Spleen (tissue), 13 donors: ENCODE measurements around the gene NTNG1. TPM values are rescaled to one million over a fixed set of nuclear protein-coding genes. Genes with fewer than 3 reads are reported as not detected.
"Not testable (repeated sequence)": the region's sequence is repeated elsewhere in the genome, so short reads cannot be mapped to it uniquely, and the experiment has no call there.

Experiments
- DNase-seq: peaks from one replicate; pipeline ENCODE4 v3.0.0-alpha.2; 2020
- H3K27ac ChIP-seq, 8 donors: fragments of 200-600 bp; sonication (generic) in 7 of 8; 1 replicate in 4 of 8; 2 replicates in 4 of 8; pipeline versions ENCODE4 v1.5.0 to v1.8.0; 2016 to 2021; ENCODE audit warnings: inconsistent platforms in 4 of 8, mild to moderate bottlenecking in 4 of 8, moderate library complexity in 1 of 8
- H3K27me3 ChIP-seq, 7 donors: fragments of 200-600 bp; sonication (generic) in 6 of 7; replicated peaks in 1 of 7; 1 replicate in 4 of 7; 2 replicates in 3 of 7; pipeline versions ENCODE4 v1.5.0 to v1.8.0; 2016 to 2021; ENCODE audit warnings: inconsistent platforms in 3 of 7, mild to moderate bottlenecking in 1 of 7
- H3K36me3 ChIP-seq, 6 donors: fragments of 200-600 bp; sonication (generic) in 5 of 6; 1 replicate in 4 of 6; 2 replicates in 2 of 6; pipeline versions ENCODE4 v1.5.0 to v1.8.0; 2016 to 2021; ENCODE audit warnings: inconsistent platforms in 2 of 6
- H3K4me1 ChIP-seq, 6 donors: fragments of 200-600 bp; sonication (generic) in 5 of 6; 1 replicate in 3 of 6; 2 replicates in 3 of 6; pipeline versions ENCODE4 v1.5.0 to v1.8.0; 2016 to 2021; ENCODE audit warnings: inconsistent platforms in 3 of 6
- H3K4me3 ChIP-seq, 8 donors: fragments of 200-600 bp; sonication (generic) in 7 of 8; 1 replicate in 4 of 8; 2 replicates in 4 of 8; pipeline versions ENCODE4 v1.5.0 to v1.8.0; 2016 to 2021; ENCODE audit warnings: inconsistent platforms in 4 of 8, mild to moderate bottlenecking in 4 of 8, moderate library complexity in 2 of 8
- H3K9me3 ChIP-seq, 8 donors: fragments of 200-600 bp; sonication (generic) in 7 of 8; 1 replicate in 4 of 8; 2 replicates in 4 of 8; pipeline versions ENCODE4 v1.5.0 to v1.8.0; 2016 to 2021; ENCODE audit warnings: inconsistent platforms in 4 of 8
- POLR2A ChIP-seq, 3 donors: fragments of 450-650 bp; IDR thresholded peaks; one replicate each; pipeline ENCODE4 v1.5.1; 2017; ENCODE audit warnings: antibody characterized with exemption in 3 of 3, mild to moderate bottlenecking in 1 of 3
- POLR2AphosphoS5 ChIP-seq, 3 donors: sonication (generic); formaldehyde crosslinking; IDR thresholded peaks; one replicate each; pipeline ENCODE4 v1.5.1; 2017; ENCODE audit warnings: antibody characterized with exemption in 3 of 3
- WGBS, 5 donors: extraction: QIAGEN DNeasy Blood & Tissue Kit in 3 of 5; methylation state at CpG; one replicate each; pipeline versions ENCODE4 v1.1.5 to v1.1.7; 2013 to 2018; 5-methylcytosine and 5-hydroxymethylcytosine counted together
- intact Hi-C: fragments of 100-400 bp; cut with DNase I; formaldehyde crosslinking; loops from one replicate; pipeline ENCODE4 v1.15.0; 2023; ENCODE audit warnings: low total_unique reads
- long read RNA-seq, 2 donors: transcript quantifications; one replicate each; lab custom pipeline, GENCODE V29; 2026
- polyA plus RNA-seq, 3 donors: library from polyadenylated mRNA; stranded (reverse); fragments of 200-250 nt; gene quantifications; one replicate each; pipeline ENCODE4 v1.2.1, GENCODE V29; 2013
- total RNA-seq, 7 donors: library from RNA; depleted of rRNA in 3 of 7; stranded (reverse); fragments of >200 nt in 3 of 7; fragmentation: NEBNext Ultra II Directional in 4 of 7; extraction: Animal tissue kit (Norgen Biotek cat#: 25700) in 4 of 7; gene quantifications; one replicate each; pipeline versions ENCODE4 v1.1.0 to v1.2.1, GENCODE V29; 2016 to 2021
- TF ChIP-seq, protein P1 (sequence below), 11 experiments: fragments of 200-600 bp in 7 of 11; fragments of 450-650 bp in 4 of 11; sonication (generic) in 4 of 11; IDR thresholded peaks in 8 of 11; conservative IDR thresholded peaks in 3 of 11; 1 replicate in 7 of 11; 2 replicates in 4 of 11; pipeline versions ENCODE4 v1.4.0 to v1.8.0; 2016 to 2021; ENCODE audit warnings: antibody characterized with exemption in 11 of 11, inconsistent platforms in 4 of 11, mild to moderate bottlenecking in 1 of 11
- donor health status: healthy with polysubstance abuse.
- donor health status: DM: no; HTN: no; CAD: no; lungs with moderate emphysema.
- donor health status: DM: no; HTN: no; CAD: no.
- donor health status: Bipolar disorder and iron deficiency.
- donor health status: healthy.
- donor health status: DM: no; HTN: no; CAD: no.
- donor health status: DM: yes; HTN: yes; CAD: no.

The NTNG1 gene
- total RNA-seq (1 to 10 TPM in 6 of 7 donors, under 1 TPM in 1; 0.65 to 2.0 (median 1.2) TPM), polyA plus RNA-seq (under 1 TPM; 0.11 to 0.48 (median 0.22) TPM)
- long read RNA-seq, donor 1, result 0 reads
- long read RNA-seq, donor 2, result 0 reads

DNA sequence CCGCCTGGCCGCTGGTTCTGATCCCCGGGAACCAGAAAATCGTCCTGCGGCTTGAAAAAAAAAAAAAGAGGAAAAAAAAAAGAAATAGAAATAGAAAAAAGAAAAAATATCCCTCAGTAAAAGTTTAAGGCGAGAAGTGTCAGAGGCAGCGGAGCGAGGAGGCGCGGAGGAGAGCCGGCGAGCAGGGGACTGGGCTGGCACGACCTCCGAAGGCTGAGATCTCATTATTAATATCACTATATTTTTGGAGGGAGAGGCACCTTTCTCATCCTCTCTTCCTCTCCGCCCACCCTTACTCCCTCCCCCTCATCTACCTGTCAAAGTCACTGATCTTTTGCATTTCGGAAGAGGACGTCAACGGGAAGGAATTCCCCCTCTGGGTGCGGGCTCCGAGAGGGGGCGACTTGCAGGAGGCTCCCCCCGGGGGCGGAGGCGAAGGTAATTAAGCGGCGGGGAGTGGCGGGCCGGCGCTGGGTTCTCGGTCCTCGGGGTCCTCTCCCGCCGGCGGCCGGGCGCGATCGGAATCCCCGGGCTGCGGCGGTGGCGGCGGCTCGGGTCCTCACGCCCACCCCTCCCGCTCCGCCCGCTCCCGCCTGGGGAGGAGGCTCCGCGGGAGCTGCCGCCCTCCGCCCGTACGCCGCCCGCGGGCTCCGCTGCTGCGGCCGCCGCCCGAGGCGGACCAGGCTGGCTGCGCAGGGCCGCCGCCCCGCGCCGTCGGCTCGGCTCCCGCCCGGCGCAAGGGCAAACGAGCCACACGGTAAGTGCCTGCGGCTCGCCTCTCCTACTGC is at the start of gene NTNG1:
Gene NTNG1 (plus strand): TSS at position 337 of the 788 bp plus-strand sequence.
- H3K36me3 ChIP-seq, result no peaks in the 10 kb centered on the region
- DNase-seq, result peak; percentile 70

DNA sequence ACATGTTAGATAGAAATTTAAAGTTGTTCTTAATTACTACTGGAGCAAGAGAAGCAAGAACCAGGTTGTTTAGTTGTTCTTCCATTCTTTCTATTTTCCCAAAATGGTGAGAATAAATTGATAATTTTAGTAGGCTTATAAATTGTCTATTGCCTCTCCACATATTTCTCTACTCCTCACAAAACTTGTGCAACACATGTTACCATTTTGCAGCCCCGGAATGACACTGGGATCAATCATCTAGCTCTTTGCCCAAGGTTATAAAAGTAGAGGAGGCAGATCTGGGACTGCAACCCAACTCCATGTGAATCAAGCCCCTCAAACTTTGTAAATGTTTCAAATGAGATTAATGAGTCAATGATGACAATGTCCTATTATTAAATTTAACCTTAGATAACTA is 49.4 kb upstream of the NTNG1 start:
- TF ChIP-seq, protein P1, sequence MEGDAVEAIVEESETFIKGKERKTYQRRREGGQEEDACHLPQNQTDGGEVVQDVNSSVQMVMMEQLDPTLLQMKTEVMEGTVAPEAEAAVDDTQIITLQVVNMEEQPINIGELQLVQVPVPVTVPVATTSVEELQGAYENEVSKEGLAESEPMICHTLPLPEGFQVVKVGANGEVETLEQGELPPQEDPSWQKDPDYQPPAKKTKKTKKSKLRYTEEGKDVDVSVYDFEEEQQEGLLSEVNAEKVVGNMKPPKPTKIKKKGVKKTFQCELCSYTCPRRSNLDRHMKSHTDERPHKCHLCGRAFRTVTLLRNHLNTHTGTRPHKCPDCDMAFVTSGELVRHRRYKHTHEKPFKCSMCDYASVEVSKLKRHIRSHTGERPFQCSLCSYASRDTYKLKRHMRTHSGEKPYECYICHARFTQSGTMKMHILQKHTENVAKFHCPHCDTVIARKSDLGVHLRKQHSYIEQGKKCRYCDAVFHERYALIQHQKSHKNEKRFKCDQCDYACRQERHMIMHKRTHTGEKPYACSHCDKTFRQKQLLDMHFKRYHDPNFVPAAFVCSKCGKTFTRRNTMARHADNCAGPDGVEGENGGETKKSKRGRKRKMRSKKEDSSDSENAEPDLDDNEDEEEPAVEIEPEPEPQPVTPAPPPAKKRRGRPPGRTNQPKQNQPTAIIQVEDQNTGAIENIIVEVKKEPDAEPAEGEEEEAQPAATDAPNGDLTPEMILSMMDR (IDR thresholded peaks at IDR 0.05 in 8 of 11, conservative IDR thresholded peaks at IDR 0.05 in 3 of 11), result no peak
- TF ChIP-seq POLR2AphosphoS5 (IDR thresholded peaks at IDR 0.05) (no peak), POLR2A (IDR thresholded peaks at IDR 0.05) (no peak)
- intact Hi-C loops, result no loop called here
- H3K36me3 ChIP-seq, result no peaks in the 10 kb centered on the region
- 84 to 95% (median 89%) methylated on average over 1 of the region's 1 CpG for WGBS, 5 donors
- H3K4me3 ChIP-seq, result no peak overlapping the region
- peaks cover 0 to 7% (median under 1%) of the 10 kb centered on the region in 8 donors for H3K9me3 ChIP-seq
- no peak overlapping the region for H3K27ac ChIP-seq
- H3K4me1 ChIP-seq, result no peaks in the 10 kb centered on the region
- DNase-seq, result no peak
- H3K27me3 ChIP-seq, result no peaks in the 10 kb centered on the region

More for the DNA sequence above, at the start of gene NTNG1:
- 1% methylated on average over 39 to 79 of the region's 79 CpGs for WGBS, 5 donors
- intact Hi-C loops, result no loop called here
- Histone ChIP-seq H3K27me3 (peaks cover 0 to 52% (median 13%) of the 10 kb centered on the region in 7 donors), H3K27ac (no peak within 1 kb of the TSS), H3K9me3 (no peaks in the 10 kb centered on the region), H3K4me3 (peak within 1 kb of the TSS; percentile 43 to 77 (median 54)), H3K4me1 (peaks cover 0 to 31% (median 27%) of the 10 kb centered on the region in 6 donors)
- TF ChIP-seq, protein P1 (IDR thresholded peaks at IDR 0.05 in 8 of 11, conservative IDR thresholded peaks at IDR 0.05 in 3 of 11), result no peak
- TF ChIP-seq POLR2AphosphoS5 (IDR thresholded peaks at IDR 0.05), result peak in 1 of 3 donors; percentile 12

DNA sequence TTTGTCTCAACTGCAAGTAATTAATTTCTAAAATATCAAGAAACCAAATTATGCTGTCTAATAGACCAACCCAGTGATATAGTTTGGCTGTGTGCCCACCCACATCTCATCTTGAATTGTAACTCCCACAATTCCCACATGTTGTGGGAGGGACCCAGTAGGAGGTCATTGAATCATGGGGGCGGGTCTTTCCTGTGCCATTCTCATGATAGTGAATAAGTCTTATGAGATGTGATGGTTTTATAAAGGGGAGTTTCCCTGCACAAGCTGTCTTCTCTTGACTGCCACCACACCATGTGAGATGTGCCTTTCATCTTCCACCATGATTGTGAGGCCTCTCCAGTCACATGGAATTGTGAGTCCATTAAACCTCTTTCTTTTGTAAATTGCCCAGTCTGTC is 47.4 kb upstream of the NTNG1 start:
- H3K36me3 ChIP-seq, result not testable (repeated sequence)

DNA sequence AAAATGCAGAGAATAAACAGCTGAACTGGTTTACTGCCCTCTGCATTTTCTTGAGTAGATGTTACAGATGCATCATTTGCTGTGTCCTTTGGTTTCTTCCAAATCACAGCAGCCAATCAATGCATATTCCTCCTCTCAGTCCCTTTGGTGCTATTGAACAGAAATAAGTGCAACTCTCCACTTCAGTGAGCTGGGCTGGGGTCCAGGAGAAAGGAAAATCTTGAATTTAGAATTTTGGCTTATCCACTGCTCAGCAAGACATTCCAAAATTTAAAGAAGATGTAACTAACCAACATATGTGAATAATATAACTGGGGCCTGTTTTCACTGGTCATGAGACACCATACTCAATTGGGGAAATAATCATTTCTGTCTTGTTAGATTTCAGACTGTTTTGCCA is 45.2 kb upstream of the NTNG1 start:
- H3K4me1 ChIP-seq, result no peaks in the 10 kb centered on the region
- H3K36me3 ChIP-seq, result no peaks in the 10 kb centered on the region
- no peak overlapping the region for H3K4me3 ChIP-seq
- H3K9me3 ChIP-seq, result no peaks in the 10 kb centered on the region
- intact Hi-C loops, result no loop called here
- DNase-seq, result no peak
- no peak for TF ChIP-seq POLR2AphosphoS5 (IDR thresholded peaks at IDR 0.05)
- TF ChIP-seq, protein P1 (IDR thresholded peaks at IDR 0.05 in 8 of 11, conservative IDR thresholded peaks at IDR 0.05 in 3 of 11), result no peak
- TF ChIP-seq POLR2A (IDR thresholded peaks at IDR 0.05), result no peak
- no peaks in the 10 kb centered on the region for H3K27me3 ChIP-seq
- no peak overlapping the region for H3K27ac ChIP-seq

More for the DNA sequence above, 47.4 kb upstream of the NTNG1 start:
- H3K27ac ChIP-seq, H3K27me3 ChIP-seq, H3K9me3 ChIP-seq, H3K4me1 ChIP-seq, DNase-seq, intact Hi-C loops, H3K4me3 ChIP-seq: not testable (repeated sequence)
- WGBS, 5 donors, result 61 to 93% (median 79%) methylated on average over 1 of the region's 1 CpG
